Measurements from ENCODE around the gene MUC5AC.
A peak's percentile ranks its signal among the peaks of the same experiment; 100 is the strongest.

The MUC5AC gene

DNA sequence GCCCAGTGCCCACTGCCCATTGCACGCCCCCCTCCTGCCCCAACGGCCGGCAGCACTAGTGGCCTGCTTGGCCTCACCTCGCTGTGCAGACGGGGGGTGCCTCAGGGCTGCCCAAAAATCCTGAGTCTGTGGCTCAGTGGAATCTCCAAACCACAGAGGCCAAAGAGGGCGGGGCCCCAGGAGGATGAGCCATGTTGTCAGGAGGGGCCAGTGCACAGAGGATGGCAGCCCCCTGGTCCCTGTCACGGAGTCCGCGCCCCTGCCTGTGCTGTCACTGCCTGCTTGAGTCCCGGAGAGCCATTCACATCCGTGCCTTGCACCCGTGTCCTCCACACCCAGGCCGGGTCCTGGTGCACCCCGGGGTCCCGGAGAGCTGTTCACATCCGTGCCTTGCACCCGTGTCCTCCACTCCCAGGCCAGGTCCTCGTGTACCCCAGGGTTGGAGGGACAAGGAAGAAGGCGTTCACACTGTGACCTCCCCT lies 36.4 kb upstream of the MUC5AC start:
- DNase-seq = peak; percentile 21

DNA sequence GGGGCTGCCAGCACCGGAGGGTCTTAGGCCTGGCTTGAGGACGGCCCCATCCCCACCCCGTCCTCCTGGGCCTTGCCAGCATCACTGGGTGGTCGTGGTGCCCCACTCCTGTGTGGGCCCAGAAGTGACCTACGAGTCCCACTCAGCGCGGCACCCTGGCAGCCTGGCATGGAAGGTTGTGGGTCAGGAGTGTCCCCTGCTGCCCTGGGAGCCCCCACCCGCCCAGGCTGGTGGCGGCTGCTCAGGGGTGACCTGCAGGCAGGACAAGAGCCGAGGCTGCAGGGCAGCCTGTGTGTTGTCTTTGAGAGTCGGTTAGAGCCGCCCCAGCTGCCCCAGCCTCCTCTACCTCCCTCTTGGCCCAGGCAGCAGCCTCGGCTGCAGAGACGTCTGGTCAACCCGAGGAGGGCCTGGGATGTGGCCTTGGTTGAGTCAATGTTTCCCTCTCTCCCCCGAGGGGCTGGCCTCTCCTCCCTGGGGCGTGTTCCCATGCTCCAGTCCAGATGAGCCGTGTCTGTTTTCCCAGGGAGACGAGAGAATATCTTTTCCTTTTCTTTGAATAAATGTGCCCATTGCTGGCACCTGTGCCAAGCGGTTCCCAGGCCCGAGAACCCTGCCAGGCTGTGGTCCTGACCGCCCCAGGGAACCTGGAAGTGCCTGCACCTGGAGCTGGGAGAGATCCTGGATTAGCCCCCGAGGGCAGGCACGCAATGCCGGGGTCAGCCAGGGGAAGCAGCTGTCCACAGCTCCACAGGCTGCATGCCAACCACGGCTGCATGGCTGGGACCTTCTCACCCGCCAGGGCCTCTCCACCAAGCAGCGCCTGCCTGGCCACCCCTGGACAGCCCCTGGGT lies 35.7 kb upstream of the MUC5AC start:
- peak; percentile 29 for DNase-seq

DNA sequence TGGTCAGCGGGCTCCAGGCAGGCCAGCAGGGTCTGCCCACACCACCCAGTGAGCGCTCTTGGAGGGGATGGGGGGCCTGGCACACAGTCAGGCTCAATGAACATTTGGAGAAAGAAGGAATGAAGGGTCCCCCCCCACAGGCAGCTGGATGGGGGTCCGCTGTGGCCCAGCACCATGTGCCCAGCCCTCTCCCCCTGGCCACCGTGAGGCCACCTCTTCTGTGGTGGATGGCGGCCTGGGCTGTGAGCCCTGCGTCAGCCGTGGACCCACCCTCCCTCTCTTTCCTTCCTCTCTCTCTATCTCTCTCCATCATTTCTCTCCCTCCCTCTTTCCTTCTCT lies 35.1 kb upstream of the MUC5AC start:
- DNase-seq = no peak

DNA sequence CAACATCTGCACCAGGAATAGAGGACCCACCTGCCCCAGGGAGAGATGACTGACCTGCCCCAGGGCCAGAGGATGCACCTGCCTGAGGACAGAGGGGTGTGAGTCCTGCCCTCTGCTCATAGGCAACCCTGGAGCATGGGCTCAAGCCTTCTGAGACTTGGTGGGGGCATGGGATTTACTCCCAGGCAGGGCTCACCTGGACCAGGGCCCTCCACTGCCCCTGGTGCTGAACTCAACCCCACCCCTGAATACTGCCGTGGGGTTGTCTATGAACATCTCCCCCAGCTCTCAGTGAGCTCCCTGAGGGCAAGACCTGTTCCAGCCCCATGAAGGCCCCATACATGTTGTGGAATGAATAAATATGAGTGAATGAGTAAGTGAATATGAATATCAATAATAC lies 33.8 kb upstream of the MUC5AC start:
- DNase-seq = no peak

DNA sequence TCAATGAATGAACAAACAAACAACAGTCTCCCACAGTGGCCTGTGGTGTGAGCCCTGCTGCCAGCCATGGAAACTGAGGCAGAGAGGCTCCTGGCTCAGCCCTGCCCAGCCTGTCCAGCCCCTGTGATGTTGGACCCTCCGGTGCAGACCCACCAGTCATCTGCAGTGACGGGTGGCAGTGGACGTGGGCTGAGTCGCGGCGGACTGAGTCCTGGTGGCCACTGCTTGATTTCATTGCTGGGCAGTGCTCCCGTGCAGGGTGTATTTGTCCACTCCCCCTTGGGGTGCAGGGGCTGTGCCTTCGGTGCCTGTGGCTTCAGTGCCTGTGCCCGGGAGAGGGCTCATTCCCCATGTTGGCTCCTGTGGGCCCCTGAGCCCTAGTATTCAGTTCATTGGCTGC lies 31.9 kb upstream of the MUC5AC start:
- peak; percentile 19 for DNase-seq

DNA sequence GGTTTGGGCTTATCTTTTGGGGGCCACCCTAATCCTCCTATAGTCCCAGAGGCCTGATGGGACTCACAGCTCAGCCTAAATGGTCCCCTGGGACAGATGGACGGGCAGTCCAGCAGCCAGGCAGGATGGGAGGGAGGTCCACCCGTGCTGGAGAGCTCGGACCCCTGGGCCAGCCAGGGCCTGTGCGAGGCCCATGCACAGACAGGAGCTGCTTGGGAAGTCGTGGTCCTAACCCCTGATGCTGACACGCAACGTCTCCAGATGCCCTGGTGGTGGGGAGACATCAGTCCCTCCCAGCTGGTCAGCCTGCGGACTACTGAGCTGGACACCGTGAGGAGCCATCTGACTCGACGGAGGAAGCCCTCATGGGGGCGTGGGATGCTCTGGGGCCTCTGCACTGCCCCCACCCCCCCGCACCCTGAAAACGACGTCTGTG lies 31.2 kb upstream of the MUC5AC start:
- DNase-seq = peak; percentile 30

DNA sequence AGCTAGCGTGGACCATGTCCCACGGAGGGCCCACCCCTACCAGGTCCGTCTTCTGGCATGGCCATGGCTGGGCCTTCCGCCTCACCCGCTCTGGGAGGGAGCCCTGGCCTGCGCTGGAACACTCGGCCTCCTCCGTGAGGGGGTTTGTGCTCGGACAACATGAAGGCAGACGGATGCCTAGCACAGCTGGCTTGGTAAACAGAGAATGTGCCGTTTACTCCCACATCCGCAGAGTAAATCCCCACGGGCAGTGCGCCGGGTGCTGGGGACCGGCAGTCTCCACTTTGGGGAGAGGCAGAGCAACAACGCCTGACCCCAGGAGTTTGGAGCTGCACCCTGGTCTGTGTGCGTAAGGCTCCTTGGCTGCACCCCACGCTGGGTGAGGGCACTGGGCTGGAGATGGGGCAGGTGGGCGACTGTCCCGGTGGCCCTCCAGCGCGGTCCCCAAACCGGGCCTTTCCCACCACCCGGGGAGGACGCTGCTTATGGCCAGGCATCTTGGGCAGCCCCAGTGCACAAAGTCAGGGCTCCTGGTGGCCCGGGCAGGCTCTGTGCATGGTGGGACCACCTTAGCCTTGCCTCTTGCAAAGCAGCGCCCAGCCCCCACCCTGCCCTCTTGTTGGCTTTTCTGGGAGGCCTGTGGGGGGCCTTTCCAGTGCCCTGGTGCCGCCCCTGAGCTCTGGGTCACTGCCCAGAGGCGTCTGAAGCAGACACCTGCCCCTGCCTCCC lies 30.7 kb upstream of the MUC5AC start:
- no peak for DNase-seq

DNA sequence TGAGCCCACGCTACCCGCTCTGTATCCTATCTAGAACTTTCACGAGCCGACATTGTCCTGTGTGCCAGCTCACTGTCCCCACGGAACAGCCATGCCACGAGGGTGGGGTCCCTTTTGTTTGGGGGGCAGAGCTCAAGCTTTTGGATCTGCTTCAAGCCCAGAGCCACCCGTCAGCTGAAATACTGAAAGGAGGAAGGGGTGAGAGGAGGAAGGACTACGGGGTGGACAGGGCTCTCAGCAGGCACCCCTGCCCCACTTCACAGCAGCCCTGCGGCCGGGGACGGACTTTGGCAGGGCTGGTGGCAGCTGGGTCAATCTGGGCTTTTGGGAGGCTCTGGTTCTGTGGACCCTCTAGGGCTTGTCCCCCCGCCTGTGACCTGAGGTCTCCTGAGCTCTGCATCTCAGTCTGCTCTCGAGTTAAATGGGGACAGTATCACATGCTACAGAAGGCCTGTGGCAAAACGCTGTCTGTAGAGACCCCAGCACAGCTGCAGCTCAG lies 30.0 kb upstream of the MUC5AC start:
- peak; percentile 35 for DNase-seq

DNA sequence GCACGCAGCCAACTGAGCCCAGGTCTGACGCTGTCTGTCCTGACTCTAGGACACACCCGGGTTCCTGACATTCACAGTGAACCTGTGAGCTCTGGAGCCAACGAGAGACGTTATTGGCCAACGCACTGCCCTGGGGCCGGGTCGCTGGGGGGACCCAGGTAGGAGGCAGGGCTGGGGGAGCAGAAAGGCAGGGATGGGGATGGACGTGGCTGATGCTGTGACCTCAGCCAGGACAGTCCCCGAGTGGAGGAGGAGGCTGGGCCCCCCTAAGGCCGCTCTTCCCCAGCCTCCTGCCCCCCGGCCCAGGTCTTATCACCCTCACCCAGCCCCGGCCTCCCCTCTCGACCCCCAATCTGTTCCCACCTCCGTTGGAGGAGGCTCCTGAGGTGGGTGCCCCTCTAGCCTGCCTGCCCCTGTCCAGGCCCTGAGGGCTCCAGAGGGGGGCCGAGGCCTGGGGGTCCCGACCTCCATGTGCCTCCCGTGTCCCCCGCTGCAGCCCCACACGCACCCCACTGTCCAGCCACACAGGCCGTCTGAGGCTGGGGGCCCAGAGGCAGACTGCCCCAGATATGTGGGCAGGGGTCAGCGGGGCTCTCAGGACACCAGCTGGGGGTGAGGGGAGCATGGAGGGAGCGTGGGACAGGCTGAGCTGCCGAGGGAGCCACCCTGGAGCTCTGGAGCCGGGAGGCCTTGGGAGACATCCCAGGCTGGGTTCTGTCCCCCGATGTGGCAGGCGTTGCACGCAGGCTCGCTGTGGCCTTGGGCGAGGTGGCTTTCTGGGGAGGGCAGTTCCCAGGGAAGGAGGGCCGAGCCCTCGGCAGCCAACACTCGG lies 29.2 kb upstream of the MUC5AC start:
- DNase-seq = peak; percentile 36

DNA sequence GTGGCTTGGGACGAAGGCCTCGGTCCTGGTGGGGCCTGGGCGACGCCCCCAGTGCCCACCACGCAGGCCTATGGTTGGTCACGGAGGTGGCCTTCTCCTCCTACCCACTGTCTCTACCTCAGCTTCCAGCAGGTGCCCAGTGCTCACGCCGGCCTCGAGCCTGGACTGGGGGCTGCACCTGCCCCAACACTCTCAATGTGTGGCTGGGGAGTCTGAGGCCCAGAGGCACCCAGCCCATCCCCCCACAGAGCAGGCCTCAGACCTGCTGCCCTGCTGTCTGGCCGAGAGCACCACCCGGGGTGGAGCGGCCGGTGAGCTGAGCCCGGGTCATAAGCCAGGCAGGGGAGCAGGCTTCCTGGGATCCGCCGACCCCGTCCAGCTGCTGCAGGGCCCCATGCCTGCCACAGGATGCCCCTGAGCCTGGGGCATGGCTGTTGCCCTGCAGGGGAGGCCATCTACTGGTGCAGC lies 28.6 kb upstream of the MUC5AC start:
- peak; percentile 25 for DNase-seq

DNA sequence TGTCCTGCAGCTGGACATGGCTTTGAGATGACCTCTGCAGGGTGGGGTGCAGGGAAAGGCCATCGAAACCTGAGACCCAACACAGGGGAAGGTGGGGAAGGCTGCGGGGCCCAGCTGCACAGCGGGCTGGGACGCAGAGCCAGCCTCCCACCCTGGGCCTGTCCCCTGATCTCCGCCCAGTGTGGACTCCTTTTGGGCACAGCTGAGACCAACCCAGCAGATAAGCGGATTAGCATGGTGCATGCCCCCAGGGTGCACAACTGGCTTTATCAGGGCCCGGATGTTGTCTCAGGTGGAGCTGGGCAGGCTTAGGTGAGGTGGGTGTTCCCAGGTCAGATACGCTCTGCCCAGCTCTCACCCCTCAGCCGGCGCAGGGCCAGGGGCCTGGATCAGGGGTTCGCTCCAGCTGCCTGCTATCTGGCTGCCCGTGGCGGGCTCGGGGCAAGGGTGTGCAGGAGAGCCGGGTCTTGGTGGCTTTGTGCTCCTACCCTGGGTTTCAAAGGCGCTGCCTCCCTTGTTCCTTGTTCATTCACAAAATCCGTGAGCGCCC lies 28.1 kb upstream of the MUC5AC start:
- DNase-seq = peak; percentile 28

DNA sequence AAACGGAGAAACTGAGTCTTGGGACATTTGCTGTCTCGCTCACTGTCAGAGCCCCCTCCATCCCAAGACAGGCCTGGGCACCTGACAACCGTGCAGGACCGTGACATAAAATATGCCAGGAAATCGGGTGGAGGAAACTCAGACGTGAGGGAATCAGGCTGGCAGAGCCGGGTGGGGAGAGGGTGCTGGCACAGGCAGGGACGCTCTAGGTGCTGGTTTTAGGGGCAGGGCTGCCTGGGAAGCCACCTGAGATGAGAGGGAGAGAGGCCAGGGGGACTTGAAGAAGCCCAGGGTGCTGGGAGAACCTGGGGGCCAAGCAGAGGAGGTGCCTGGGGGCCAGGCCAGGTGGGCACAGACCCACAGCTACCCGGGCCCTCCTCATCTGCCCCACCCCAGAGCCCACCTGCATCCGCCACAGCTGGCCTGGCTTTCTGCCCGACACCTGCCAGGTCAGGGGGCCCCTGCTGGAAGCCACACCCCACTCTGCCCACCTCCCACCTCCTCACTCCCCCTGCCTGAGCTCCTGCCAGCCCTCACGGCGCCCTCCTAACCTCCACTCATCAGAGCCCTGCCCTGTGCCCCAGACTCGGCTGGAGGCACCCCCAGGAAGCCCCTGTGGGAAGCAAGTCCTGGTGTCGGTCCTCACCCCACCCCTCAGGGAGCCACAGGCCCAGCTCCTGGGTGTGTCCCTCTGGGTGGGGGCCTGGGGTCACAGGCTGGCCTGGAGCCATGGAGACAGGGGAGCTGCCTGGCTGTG lies 27.3 kb upstream of the MUC5AC start:
- DNase-seq = peak; percentile 34

DNA sequence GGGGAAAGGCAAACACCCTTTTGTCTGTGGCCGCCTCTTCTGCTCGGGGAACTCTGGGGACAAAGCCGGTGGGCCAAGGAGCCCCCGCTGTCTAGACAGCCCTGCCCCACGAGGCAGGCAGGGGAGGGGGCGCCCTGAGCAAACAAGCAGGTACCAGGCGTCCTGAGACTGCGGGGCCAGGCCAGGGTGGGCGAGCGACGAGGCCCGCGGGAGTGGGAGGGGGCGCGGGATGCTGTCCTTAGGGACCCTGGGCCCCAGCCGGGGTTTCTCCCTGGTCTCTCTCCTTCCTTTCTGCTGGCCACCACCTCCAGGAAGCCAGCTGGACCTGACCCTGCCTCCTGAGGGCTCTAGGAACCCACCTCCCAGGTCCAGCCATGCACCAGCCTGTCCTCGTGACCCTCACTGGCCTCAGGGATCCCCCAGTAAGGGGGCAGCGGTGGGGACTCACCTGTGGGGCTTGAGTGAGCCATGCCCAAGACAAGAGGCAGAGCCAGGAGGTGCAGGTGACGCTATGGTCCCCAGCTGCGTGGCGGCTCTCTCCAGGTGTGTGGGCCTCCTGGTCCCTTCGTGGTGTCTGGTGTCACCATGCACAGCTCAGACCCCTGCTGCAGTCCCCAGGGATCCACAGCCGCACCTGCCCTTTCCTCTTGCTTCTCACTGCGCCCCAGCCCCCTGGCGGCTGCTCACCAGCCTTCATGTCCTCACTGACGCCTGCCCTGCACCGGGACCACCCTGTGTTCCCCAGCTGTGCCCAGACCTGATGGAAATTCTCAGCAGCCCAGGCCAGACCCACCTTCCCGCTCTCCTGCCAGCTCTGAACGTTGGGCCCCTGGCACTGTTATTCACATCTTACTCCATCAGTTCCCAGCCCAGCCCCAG lies 26.5 kb upstream of the MUC5AC start:
- DNase-seq = no peak

DNA sequence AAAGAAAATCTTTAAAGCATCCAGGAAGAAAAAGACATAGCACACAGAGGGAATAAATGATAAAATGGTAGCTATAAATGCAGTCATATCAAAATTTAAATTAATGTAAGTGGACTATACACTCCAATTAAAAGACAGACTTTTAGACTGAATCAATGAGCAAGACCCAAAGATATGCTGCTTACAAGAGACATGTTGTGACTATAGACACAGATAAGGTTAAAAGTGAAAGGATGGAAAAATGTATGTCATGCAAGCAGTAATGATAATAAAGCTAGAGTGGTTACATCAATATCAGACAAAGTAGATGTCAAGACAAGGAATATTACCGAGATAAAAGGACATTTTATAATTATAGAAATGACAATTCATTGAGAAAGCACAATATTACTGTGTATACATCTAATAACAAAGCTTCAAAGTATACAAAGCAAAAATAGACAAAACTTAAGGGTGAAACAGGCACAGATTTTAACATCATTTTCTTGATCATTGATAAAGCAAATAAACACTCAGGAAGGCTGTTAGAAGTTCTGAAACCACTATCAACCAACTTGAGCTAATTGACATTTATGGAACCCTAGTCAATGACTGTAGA lies 22.8 kb upstream of the MUC5AC start:
- no peak for DNase-seq

DNA sequence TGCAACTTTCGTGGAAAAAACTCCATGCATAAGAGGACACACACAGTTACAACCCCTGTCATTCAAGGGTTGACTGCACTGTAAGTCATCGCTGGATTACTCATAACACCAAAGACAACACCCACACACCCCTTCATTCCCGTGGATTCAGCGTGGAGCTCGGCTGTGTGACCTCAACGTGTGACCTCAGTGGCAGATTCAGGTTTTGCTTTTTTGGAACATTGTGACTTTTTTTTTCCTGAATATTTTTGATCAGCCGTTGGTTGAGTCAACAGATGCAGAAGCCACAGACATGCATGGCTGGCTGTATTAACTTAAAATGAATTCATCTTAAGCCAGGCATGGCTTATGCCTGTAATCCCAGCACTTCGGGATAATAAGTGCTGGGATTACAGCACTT lies 19.7 kb upstream of the MUC5AC start:
- no peak for DNase-seq

DNA sequence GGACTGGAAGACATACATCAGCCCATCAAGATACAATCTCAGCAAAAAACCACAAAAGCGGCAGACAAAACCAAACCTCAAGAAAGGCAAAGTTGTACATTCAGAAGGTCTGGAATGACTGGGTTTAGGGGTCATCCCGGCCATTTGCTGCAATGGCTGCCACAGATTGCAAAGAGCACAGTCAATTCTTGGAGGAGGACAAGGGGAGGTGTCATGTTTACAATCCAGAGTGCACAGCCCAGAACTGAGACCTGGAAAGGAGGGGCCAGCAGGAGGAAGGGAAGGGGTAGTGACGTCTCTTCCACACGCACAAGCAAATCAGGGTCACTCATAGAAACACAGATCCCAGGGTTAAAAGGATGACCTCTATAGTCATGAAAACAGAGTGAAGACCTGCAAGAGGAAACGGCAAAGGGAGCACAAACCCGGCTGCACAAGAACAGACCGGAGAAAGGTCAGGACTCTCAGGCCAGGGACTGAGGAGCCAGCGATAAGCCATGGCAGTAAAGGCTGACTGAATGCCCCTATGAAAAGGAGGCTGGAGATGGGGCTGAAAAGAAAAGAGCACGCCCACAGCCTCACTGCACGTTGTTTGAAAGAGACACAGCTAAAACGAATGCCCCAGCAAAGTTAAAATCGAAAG lies 18.2 kb upstream of the MUC5AC start:
- no peak for DNase-seq

DNA sequence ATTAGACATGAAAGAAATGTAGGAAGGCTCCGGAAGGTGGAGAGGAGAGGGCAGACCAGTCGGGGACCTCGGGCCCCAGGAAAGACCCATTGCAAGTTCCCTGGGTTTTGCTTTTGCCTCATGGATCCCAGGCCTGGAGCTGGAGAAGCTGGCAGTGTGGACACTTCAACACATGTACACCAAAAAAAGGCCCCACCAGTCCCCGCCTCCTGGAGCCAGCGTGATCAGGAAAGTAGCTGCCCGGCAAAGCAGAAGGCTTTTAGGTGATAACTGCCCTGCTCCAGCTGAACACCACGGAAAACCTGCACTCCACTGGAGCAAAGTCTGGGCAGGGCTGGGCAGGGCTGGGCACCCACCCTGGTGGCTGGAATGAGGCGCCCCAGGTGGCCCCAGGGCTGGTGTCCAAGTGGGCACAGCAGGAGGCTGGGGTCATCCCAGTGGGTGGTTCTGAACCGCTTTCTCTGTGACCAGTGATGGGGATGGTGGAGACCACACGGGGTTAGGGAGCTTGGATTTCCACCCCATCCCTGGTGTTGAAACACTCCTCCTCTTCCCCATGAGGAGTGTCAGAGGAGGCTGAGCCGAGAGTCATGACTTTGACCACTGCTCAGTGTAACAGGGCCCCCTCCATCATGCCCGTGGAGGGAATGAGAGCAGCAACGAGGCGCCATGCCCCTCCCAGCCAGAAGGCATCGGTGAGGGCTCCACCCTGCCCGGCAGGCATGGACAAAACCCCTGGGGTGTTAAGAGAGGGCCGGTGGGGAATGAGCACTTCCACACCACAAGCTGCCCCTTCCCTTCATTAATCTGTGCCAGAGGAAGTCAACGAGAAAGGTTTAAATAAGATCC lies 16.9 kb upstream of the MUC5AC start:
- DNase-seq = no peak

DNA sequence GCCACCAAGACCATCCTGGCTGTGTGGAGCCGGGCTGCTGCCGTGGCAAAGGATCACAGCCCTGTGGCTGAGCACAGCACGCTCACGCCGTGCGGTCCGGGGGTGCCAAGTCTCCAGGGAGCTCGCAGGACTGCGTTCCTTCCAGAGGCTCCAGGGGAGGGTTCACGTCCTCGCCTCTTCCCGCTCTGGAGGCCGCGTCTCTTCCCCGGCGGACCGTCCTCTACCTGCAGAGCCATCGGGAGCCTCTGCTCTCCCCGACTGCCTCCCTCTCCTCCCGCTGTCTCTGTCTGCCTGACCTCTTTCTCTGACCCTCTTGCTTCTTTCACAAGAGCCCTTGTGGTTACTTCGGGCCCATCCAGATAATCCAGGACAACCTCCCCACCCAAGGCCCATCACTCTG lies 11.4 kb upstream of the MUC5AC start:
- no peak for DNase-seq

DNA sequence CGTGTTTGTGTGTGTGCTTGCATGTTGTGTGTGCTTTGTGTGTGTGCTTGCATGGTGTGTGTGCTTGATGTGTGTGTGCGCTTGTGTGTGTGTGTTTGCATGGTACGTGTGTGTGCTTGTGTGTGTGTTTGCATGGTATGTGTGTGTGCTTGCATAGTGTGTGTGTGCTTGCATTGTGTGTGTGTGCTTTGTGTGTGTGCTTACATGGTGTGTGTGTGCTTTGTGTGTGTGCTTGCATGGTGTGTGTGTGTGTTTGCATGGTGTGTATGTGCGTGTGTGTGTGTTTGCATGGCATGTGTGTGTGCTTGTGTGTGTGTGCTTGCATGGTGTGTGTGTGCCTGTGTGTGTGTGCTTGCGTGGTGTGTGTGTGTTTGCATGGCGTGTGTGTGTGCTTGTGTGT lies 10.0 kb upstream of the MUC5AC start:
- no peak for DNase-seq

Measured in right forelimb (tissue), 1 donor.